NCI-H1694 (cell line): Measurements from ENCODE around the gene RARS1.

Source experiments
- DNase-seq: peaks from one replicate; lab custom pipeline; 2025; lab: John Stamatoyannopoulos, UW

RARS1 gene

DNA sequence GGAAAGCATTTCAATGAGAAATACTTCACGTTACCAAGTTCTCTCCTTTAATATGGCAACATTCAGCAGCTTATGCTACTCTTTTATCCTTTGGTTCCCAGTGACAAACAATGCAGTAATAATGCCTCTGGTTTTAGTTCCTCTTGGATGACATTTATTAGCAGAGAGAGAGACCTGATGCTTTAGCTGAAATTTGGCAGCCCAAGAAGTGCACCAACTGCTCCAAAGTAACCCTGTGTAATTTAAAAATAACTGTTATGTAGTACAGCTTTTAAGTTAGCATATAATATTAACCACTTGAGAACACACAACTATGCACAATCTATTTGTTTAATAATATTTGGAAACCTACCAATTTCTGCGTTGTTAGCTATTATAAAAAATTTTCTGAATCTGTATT, 71.1 kb downstream of the RARS1 start:
- DNase-seq: no peak

DNA sequence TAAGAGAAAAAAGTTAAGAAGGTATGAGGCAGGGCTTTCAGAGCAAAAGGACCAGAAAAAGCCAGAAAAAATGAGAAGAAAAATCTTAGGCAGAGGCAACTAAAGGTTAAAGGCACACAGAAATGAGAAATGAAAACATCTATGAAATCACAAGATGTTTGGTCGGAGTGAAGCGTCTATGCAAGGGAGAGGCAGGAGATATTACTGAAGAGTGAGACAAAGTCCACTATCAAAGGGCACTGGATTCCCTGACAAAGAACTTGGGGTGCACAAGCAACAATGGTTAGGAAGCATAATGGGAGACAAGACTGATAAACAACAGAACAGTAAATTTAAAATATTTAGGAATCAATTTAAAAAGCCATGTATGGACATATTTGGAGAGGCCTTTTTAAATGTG, 76.0 kb downstream of the RARS1 start:
- DNase-seq: no peak

DNA sequence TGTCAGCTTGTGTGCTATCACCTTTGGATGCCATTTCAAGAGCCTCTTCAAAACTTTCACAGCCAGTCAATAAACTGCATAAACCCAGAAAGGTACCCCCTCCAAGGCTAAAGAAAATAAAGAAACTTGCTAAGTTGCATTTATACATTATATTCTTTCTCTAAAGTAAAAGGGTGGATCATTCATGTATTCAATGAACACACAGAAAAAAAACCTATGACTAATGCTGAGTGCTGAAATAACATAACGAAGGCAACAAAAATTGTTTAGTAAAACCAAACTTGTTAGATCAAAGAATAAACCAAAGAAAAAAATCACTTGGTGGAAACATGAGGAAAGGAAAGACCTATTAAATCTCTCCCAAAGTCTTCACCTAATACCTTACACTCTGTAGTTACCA, 77.7 kb downstream of the RARS1 start:
- no peak for DNase-seq

DNA sequence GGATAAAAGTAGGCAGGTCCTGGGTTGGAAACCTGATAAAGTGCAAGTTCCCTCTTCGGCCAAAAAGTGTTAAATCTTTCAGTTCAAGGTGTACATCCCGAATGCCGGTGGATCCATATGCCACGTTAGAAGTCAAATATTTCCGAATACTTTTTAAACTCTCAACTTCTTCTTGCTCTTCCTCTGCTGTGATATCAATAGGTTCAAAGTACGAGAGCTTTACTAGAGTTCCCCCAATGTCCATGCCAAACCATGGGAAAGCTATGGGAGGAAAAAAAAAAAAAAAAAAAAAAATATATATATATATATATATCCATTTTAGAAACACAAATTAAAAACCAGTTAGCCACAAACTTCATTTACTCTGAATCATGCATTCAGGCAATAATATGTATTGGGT, 82.5 kb downstream of the RARS1 start:
- no peak for DNase-seq
